ENCODE results near the gene ZNF165.
"Not testable (repeated sequence)": the region's sequence is repeated elsewhere in the genome, so short reads cannot be mapped to it uniquely, and the experiment has no call there.

ZNF165 gene

GRCh38 chr6:28121876-28122275 lies 41.5 kb downstream of the ZNF165 start:
- no peak for DNase-seq (ENCODE audit: low read depth, low spot score)

GRCh38 chr6:28122283-28122682 lies 41.9 kb downstream of the ZNF165 start:
- DNase-seq (ENCODE audit: low read depth, low spot score), result not testable (repeated sequence)

- DNase-seq (ENCODE audit: low read depth, low spot score), result peak; percentile 89
Observed at GRCh38 chr6:28124350-28124970, 44.1 kb downstream of the ZNF165 start, which contains the start of gene ZSCAN16. TSS of gene ZSCAN16 (plus strand) at chr6:28124609. CDS start at chr6:28125444, 835 bp downstream.

GRCh38 chr6:28124971-28125353 lies 44.6 kb downstream of the ZNF165 start:
- no peak for DNase-seq (ENCODE audit: low read depth, low spot score)

- no peak for DNase-seq (ENCODE audit: low read depth, low spot score)
Observed at GRCh38 chr6:28125401-28125800, 45.0 kb downstream of the ZNF165 start.

- peak; percentile 30 for DNase-seq (ENCODE audit: low read depth, low spot score)
Observed at GRCh38 chr6:28134015-28134414, 53.6 kb downstream of the ZNF165 start.

GRCh38 chr6:28134716-28135115 lies 54.3 kb downstream of the ZNF165 start:
- no peak for DNase-seq (ENCODE audit: low read depth, low spot score)

- DNase-seq (ENCODE audit: low read depth, low spot score), result no peak
Observed at GRCh38 chr6:28135393-28135792, 55.0 kb downstream of the ZNF165 start.

- peak; percentile 92 for DNase-seq (ENCODE audit: low read depth, low spot score)
Observed at GRCh38 chr6:28136585-28137504, 56.5 kb downstream of the ZNF165 start.

GRCh38 chr6:28137505-28137981 lies 57.2 kb downstream of the ZNF165 start:
- no peak for DNase-seq (ENCODE audit: low read depth, low spot score)

Data from ELF-1 (cell line).